Activated naive CD4-positive, alpha-beta T cell treated with anti-CD3 and anti-CD28 coated beads for 36 hours (primary cell): ENCODE data around the gene RIMS3. TPM values are rescaled to one million over a fixed set of nuclear protein-coding genes. Genes with fewer than 3 reads are reported as not detected.

Experiments
- CTCF ChIA-PET: fragments of 350-600 bp; sonication (Branson Sonifier 250); formaldehyde crosslinking; loops from one replicate; lab custom pipeline; 2021; ENCODE audit warnings: antibody characterized with exemption; lab: Charles Lee
- DNase-seq: peaks from one replicate; pipeline ENCODE4 v3.0.0-alpha.2; 2020
- H3K27ac Mint-ChIP-seq: one replicate; pipeline ENCODE4 v1.8.0; 2021; ENCODE audit warnings: mild to moderate bottlenecking, mixed read lengths
- H3K27me3 Mint-ChIP-seq: one replicate; pipeline ENCODE4 v1.8.0; 2021; ENCODE audit warnings: low read depth, mixed read lengths
- H3K36me3 Mint-ChIP-seq: one replicate; pipeline ENCODE4 v1.8.0; 2021; ENCODE audit warnings: low read depth, mixed read lengths
- H3K4me1 Mint-ChIP-seq: one replicate; pipeline ENCODE4 v1.8.0; 2021; ENCODE audit warnings: low read depth, mixed read lengths
- H3K4me3 Mint-ChIP-seq: one replicate; pipeline ENCODE4 v1.8.0; 2021; ENCODE audit warnings: mild to moderate bottlenecking, moderate library complexity, mixed read lengths
- H3K9me3 Mint-ChIP-seq: one replicate; pipeline ENCODE4 v1.8.0; 2021; ENCODE audit warnings: mixed read lengths
- intact Hi-C: fragments of 100-400 bp; cut with micrococcal nuclease; formaldehyde crosslinking; loops from one replicate; pipeline ENCODE4 v1.15.1; 2023
- total RNA-seq, 2 experiments: library from RNA; stranded (reverse); gene quantifications; one replicate each; pipeline ENCODE4 v1.2.3, GENCODE V29; 2021

The RIMS3 gene
- total RNA-seq, 2 experiments from 2014 or later = 3.6 to 3.7 TPM

DNA sequence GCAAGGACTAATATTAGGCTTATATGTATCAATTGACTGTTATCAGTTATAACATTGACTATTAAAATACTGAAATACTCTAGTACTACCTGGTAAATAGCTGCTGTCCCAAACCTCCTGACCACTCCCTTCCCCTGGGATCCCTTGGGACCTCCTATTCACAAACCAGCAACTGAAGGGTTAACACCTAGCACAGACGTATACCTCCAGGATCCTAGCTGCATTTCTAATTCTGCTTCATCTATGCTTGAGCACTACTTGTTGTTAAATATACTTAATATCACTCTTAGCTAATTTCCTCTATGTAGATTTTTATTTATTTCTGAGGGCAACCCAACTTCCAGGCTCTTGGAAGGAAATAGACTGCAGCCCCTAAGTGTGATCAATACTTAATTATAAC lies 24.3 kb upstream of the RIMS3 start:
- peaks cover 40% of the 10 kb centered on the region for H3K4me1 Mint-ChIP-seq
- H3K36me3 Mint-ChIP-seq = peaks cover 26% of the 10 kb centered on the region
- CTCF ChIA-PET = interaction anchor here (0.7 to 1.4 kb wide), 6 partner anchors 8 to 86 kb away, joined by 3 to 6 read pairs (median 4); no protein-coding TSS in a partner anchor
- H3K9me3 Mint-ChIP-seq = no peaks in the 10 kb centered on the region
- peak overlapping the region; percentile 69 for H3K27ac Mint-ChIP-seq
- H3K4me3 Mint-ChIP-seq = no peak overlapping the region
- intact Hi-C loops = loop anchor here (2.0 to 10.0 kb wide), 8 partner anchors 157 to 1765 kb away; partner anchors contain the start of genes CAP1, CITED4, CTPS1 and PPCS
- DNase-seq = no peak
- H3K27me3 Mint-ChIP-seq = no peaks in the 10 kb centered on the region

DNA sequence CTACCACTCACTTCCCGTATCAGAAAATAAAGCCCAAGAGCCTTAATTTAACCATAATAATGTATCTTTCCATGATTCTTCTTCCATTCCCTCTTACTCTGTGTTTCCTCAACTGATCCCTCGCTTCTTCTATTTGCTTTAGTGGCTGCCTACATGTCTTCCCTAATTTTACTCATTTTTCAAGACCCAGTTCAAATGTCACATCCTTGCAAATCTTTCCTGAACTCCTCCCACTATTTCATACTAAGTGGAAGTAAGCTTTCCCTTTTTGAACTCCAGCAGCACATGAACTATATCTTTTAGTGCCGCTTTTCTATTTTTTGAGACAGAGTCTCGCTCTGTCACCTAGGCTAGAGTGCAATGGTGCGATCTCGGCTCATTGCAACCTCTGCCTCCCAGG lies 22.2 kb upstream of the RIMS3 start:
- H3K27me3 Mint-ChIP-seq = no peaks in the 10 kb centered on the region
- no peak overlapping the region for H3K4me3 Mint-ChIP-seq
- peaks cover 21% of the 10 kb centered on the region for H3K36me3 Mint-ChIP-seq
- CTCF ChIA-PET = interaction anchor here (0.7 kb wide), 1 partner anchor 387 kb away, joined by 3 read pairs; no protein-coding TSS in a partner anchor
- no peak for DNase-seq
- H3K9me3 Mint-ChIP-seq = no peaks in the 10 kb centered on the region
- intact Hi-C loops = no loop called here
- peaks cover 19% of the 10 kb centered on the region for H3K4me1 Mint-ChIP-seq
- no peak overlapping the region for H3K27ac Mint-ChIP-seq

DNA sequence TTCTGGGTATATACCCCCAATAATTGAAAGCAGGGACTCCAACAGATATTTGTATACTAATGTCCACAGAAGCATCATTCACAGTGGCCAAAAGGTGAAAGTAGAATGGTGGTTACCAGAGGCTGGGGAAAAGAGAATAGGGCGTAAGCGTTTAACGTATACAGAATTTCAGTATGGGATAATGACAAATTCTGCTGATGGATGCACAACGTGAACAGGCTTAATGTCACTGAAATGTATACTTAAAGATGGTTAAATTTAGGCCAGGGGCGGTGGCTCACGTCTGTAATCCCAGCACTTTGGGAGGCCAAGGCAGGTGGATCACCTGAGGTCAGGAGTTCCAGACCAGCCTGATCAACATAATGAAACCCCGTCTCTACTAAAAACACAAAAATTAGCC lies 21.6 kb upstream of the RIMS3 start:
- no peak overlapping the region for H3K4me3 Mint-ChIP-seq
- CTCF ChIA-PET = interaction anchor here (0.7 kb wide), 1 partner anchor 386 kb away, joined by 3 read pairs; no protein-coding TSS in a partner anchor
- no peaks in the 10 kb centered on the region for H3K27me3 Mint-ChIP-seq
- intact Hi-C loops = no loop called here
- H3K4me1 Mint-ChIP-seq = peaks cover 15% of the 10 kb centered on the region
- DNase-seq = no peak
- H3K27ac Mint-ChIP-seq = no peak overlapping the region
- no peaks in the 10 kb centered on the region for H3K9me3 Mint-ChIP-seq
- H3K36me3 Mint-ChIP-seq = peaks cover 17% of the 10 kb centered on the region

DNA sequence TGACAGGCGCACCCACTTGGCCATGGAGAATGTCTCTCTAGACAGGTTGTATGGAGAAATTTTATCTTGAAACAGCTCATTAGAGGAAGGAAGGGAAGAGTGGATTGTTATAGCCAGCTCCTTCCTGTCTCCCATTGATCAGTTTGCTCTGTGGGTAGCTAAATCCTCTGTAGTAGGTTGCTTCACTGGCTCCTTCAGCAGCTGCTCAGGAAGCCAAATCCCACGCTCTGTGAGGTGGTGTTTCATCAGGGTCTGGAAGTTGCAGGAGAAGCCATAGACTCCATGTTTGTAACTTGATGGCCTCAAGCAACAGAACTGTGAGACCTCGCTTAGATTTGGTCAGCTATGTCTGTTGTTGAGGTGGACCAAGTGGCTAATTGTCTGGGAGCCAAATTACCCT lies 19.2 kb upstream of the RIMS3 start:
- Mint-ChIP-seq H3K4me1 (peaks cover under 1% of the 10 kb centered on the region), H3K27ac (no peak overlapping the region), H3K27me3 (no peaks in the 10 kb centered on the region), H3K4me3 (no peak overlapping the region), H3K9me3 (no peaks in the 10 kb centered on the region), H3K36me3 (peaks cover 13% of the 10 kb centered on the region)
- CTCF ChIA-PET = interaction anchor here (1.5 to 1.6 kb wide), 2 partner anchors 16 to 90 kb away, joined by 4 to 9 read pairs; no protein-coding TSS in a partner anchor
- intact Hi-C loops = no loop called here
- DNase-seq = no peak

DNA sequence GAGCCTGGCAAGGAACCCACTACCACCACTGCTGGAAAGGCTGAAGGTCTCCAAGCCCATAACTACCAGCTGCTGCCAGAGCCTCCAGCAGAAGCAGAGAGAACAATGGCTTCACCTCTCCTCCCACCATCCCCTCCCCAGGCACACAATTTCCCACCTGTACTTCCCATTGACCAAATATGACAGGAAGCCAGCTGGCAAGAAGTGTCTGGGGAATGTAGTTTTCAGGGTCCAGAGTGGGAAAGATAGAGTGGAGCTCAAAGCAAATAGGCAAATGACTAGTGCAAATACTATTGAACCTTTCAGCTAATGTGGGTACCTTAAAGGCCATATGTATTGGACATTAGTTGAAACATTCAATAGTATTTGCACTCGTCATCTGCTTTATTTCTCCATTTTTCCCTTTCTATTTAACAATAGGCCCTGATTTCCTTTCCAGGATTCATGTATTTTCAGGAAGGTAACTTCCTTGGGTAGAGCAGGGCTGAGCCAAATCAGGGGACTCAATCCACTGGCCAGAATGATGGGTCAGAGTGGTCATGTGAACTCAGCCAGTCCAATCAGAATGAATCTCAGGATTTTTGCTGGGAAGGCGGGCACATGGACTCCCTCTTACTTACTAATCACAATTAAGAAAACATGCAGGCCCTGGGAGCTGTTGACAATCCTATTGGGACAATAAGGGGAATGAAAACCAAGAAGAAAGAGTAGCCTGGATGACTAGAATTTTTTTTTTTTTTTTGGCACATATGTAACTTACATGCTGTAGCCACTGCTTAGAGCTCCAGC lies 13.9 kb upstream of the RIMS3 start:
- Mint-ChIP-seq H3K27me3 (peaks cover 1% of the 10 kb centered on the region), H3K27ac (no peak overlapping the region), H3K4me1 (no peaks in the 10 kb centered on the region), H3K36me3 (no peaks in the 10 kb centered on the region), H3K4me3 (no peak overlapping the region), H3K9me3 (no peaks in the 10 kb centered on the region)
- intact Hi-C loops = no loop called here
- CTCF ChIA-PET = interaction anchor here (0.7 to 1.3 kb wide), 4 partner anchors 10 to 274 kb away, joined by 3 read pairs; no protein-coding TSS in a partner anchor
- no peak for DNase-seq

DNA sequence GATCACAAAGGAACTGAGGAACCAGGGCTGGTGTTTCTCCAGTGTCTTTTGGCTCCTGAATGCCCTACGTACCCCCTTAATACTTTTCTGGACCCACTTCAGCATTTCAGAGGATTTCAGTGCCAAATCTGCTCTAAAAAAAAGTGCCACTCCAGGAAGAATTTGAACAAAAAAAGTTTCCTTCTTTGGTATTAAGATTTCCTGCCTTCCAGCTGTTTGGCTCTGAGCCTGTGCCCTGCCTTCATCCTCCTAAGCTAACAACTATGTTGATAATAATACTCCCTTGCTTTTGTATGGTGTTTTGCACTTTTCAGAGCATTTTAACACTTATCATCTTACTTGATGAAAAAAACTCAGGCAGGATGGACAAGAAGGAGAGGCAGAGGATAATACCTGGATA lies 11.0 kb upstream of the RIMS3 start:
- DNase-seq = no peak
- Mint-ChIP-seq H3K27ac (no peak overlapping the region), H3K36me3 (no peaks in the 10 kb centered on the region), H3K4me1 (no peaks in the 10 kb centered on the region), H3K9me3 (no peaks in the 10 kb centered on the region), H3K27me3 (peaks cover 1% of the 10 kb centered on the region), H3K4me3 (no peak overlapping the region)
- intact Hi-C loops = no loop called here
- CTCF ChIA-PET = interaction anchor here (0.6 to 0.8 kb wide), 2 partner anchors 26 to 74 kb away, joined by 3 read pairs; no protein-coding TSS in a partner anchor

DNA sequence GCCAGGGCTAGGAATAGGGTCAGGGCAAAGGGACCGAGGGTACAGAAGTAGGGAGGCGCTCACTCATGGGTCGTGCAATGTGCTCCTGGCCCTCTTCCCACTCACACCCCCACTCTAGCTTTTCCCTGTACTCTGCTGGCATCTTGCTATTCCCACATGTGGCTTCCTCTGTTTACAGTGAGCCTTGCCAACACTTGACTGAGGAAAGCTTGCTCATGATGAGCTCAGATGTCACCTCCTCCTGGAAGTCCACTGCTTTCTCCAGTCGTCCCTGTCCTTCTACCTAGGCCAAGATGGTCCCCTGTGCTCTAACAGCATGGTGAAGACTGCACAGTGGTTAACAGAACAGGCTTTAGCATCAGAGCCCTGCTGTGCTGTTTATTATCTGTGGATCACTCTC lies 8.0 kb upstream of the RIMS3 start:
- DNase-seq = no peak
- CTCF ChIA-PET = interaction anchor here (1.2 kb wide), 1 partner anchor 43 kb away, joined by 3 read pairs; no protein-coding TSS in a partner anchor
- intact Hi-C loops = no loop called here
- no peaks in the 10 kb centered on the region for H3K36me3 Mint-ChIP-seq
- H3K27ac Mint-ChIP-seq = no peak overlapping the region
- H3K27me3 Mint-ChIP-seq = peaks cover 1% of the 10 kb centered on the region
- peaks cover 2% of the 10 kb centered on the region for H3K4me1 Mint-ChIP-seq
- H3K4me3 Mint-ChIP-seq = no peak overlapping the region
- no peaks in the 10 kb centered on the region for H3K9me3 Mint-ChIP-seq

DNA sequence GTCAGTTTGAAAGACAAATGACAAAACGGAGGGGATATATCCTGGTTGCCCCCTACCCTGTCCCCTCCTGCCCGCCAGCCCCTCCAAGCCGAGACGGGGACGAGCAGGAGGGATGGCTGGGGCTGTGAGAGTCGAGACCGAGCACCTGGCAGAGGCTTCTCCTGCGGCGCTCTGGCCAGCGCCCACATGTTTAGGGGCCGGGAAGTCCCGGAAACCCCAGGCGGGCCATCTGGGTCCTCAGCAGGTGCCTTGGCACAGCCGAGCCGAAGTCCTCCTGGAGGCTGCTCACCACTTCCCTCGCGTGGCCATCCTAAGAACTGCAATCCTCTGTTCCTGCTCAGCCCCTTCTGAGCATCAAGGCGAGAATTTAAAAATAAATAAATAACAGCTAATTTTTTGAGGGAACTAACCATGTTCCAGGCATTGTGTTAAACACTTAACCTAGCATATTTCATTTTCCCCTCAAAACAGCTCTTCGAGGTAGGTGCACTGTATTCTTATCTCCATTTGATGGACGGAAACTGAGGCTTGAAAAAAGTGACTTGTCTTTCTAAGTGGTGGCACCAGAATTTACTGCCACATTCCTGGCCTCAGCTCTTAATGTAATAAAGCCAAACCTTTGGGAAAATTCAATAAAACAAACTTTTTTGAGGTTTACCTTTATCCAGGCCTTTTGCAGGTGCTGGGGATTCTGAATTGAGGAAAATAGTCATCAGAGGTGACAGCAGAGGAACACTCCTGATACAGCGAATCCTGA lies 3.5 kb upstream of the RIMS3 start:
- intact Hi-C loops = loop anchor here (1.0 to 5.0 kb wide), 5 partner anchors 41 to 527 kb away; no protein-coding TSS in a partner anchor
- Mint-ChIP-seq H3K4me3 (peak overlapping the region; percentile 39), H3K4me1 (peaks cover 6% of the 10 kb centered on the region), H3K27ac (no peak overlapping the region), H3K36me3 (no peaks in the 10 kb centered on the region), H3K27me3 (no peaks in the 10 kb centered on the region), H3K9me3 (no peaks in the 10 kb centered on the region)
- CTCF ChIA-PET = interaction anchor here (0.6 to 1.7 kb wide), 21 partner anchors 9 to 523 kb away, joined by 3 to 7 read pairs (median 3); partner anchors contain the start of gene NFYC
- DNase-seq = peak; percentile 93

DNA sequence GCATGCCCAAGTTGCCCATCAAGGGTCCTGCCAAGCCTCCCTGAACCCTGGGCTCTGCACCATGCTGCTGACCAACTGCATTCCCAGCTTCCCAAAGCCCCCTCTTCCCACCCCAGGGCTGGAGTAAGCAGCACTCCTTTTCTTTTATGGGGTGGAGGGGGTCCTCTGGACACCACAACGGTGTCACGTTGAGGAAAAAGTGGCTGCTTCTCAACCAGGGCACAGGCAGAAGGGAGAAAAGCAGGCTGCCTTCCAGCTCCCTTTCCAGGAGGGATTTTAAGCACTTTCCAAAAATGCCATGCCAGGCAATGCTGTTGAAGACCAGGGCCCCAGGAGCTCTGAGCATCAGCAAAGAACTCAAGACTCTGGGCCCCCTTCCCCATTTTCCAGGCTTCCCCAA lies 691 bp downstream of the RIMS3 start:
- H3K36me3 Mint-ChIP-seq = no peaks in the 10 kb centered on the region
- CTCF ChIA-PET = interaction anchor here (1.3 to 1.4 kb wide), 2 partner anchors 15 to 52 kb away, joined by 3 to 5 read pairs; no protein-coding TSS in a partner anchor

DNA sequence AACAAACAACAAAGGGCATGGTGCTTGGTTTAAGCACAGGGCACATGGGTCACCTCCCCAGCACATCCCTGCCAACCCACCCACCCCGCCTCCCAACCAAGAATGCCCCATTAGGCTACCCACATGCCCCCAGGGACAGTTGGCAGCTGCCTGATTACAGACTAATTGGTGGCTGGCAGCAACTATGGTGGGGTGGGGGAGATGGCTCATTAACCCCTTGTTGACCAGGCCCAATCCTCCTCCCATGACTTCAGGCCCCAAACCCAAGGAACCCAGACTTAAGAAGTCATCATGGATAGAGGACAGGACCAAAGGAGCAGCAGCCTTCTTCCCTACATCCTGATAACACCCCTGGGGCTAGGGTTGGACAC lies 1.3 kb downstream of the RIMS3 start:
- Mint-ChIP-seq H3K36me3 (no peaks in the 10 kb centered on the region), H3K27me3 (no peaks in the 10 kb centered on the region), H3K27ac (no peak overlapping the region), H3K9me3 (no peaks in the 10 kb centered on the region), H3K4me1 (peaks cover 17% of the 10 kb centered on the region), H3K4me3 (peak overlapping the region; percentile 23)
- no peak for DNase-seq
- CTCF ChIA-PET = interaction anchor here (1.3 to 1.4 kb wide), 2 partner anchors 14 to 52 kb away, joined by 3 to 5 read pairs; no protein-coding TSS in a partner anchor
- intact Hi-C loops = no loop called here

More for the DNA sequence above, 691 bp downstream of the RIMS3 start:
- Mint-ChIP-seq H3K27me3 (no peaks in the 10 kb centered on the region), H3K9me3 (no peaks in the 10 kb centered on the region), H3K4me3 (peak overlapping the region; percentile 67), H3K4me1 (peaks cover 17% of the 10 kb centered on the region), H3K27ac (no peak overlapping the region)
- intact Hi-C loops = loop anchor here (1.0 to 5.0 kb wide), 5 partner anchors 28 to 522 kb away; no protein-coding TSS in a partner anchor
- DNase-seq = no peak

DNA sequence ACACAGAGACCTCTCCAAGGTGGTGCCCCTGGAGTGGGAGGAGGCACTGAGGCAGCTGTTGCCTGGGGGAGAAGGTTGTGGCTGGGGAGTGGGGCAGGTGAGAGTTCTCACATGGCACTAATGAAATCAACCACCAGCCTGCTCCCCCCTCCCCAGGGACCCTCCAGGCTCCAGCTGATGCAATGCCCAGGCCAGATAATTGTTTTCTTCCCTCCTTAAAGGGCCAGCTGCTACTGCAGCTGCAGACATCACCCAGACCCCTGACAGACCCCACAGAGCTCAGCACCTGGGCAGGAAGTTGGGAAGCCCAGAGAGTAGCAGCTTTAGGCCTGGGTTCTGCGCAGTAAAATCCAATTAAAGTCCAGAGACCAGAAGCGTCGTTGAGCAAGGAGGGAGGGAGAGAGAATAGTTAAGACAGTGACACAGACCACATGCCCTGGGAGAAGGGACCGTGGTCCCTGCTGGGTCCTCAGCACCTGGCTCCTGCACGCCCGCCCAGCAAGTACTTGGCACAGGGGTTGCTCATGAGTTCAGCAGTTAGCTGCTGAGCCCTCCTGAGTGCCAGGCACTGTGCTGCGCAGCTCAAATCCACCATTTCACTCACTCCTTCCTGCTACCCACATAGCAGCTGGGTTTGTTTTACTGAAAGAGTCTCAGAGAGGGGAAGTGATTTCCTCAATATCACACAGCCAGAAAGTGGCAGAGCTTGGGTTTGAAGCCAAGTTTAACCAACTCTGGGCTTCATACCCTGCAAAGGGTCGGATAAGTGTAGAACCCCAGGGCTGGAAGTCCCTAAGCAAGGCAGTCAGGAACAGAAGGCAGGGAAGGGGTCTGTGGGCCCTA lies 1.9 kb downstream of the RIMS3 start:
- H3K4me1 Mint-ChIP-seq = peaks cover 16% of the 10 kb centered on the region
- no peak for DNase-seq
- H3K9me3 Mint-ChIP-seq = no peaks in the 10 kb centered on the region
- H3K27ac Mint-ChIP-seq = no peak overlapping the region
- no peaks in the 10 kb centered on the region for H3K27me3 Mint-ChIP-seq
- no peaks in the 10 kb centered on the region for H3K36me3 Mint-ChIP-seq
- intact Hi-C loops = no loop called here
- CTCF ChIA-PET = interaction anchor here (0.7 to 1.4 kb wide), 5 partner anchors 14 to 186 kb away, joined by 3 to 5 read pairs (median 3); no protein-coding TSS in a partner anchor
- H3K4me3 Mint-ChIP-seq = no peak overlapping the region
